Measurements from ENCODE around the gene AGMO.

DNA sequence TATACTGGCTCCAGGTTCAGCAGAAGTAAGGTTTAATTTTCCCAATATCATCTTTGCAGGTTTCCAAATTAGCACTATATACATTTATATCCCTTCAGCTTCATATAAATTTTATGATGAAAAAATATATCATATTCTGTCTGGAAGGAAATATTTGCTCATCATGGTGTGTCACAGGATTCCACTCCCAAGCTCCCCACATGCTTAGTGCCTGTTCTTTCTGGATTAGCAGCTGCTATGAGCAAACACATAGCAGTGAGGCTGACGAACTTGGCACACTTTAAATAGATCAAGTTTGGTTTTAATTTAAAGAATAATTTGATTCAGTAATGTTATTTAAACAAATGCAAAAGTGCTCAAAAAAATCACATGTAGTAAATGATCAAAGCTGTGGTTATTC, 251.9 kb downstream of the AGMO start:
- TF ChIP-seq, protein P1, sequence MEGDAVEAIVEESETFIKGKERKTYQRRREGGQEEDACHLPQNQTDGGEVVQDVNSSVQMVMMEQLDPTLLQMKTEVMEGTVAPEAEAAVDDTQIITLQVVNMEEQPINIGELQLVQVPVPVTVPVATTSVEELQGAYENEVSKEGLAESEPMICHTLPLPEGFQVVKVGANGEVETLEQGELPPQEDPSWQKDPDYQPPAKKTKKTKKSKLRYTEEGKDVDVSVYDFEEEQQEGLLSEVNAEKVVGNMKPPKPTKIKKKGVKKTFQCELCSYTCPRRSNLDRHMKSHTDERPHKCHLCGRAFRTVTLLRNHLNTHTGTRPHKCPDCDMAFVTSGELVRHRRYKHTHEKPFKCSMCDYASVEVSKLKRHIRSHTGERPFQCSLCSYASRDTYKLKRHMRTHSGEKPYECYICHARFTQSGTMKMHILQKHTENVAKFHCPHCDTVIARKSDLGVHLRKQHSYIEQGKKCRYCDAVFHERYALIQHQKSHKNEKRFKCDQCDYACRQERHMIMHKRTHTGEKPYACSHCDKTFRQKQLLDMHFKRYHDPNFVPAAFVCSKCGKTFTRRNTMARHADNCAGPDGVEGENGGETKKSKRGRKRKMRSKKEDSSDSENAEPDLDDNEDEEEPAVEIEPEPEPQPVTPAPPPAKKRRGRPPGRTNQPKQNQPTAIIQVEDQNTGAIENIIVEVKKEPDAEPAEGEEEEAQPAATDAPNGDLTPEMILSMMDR (IDR thresholded peaks at IDR 0.05; ENCODE audit: poor library complexity, severe bottlenecking): no peak
- no peak for TF ChIP-seq MXI1 (conservative IDR thresholded peaks at IDR 0.05; ENCODE audit: poor library complexity, severe bottlenecking)
- TF ChIP-seq EZH2 (IDR thresholded peaks at IDR 0.05; ENCODE audit: borderline replicate concordance, insufficient read depth, low read length, poor library complexity, severe bottlenecking): no peak
- TF ChIP-seq POLR2AphosphoS5 (IDR thresholded peaks at IDR 0.05): no peak
- no peak for TF ChIP-seq TAF1 (IDR thresholded peaks at IDR 0.05; ENCODE audit: low read depth)
- TF ChIP-seq, protein P2, sequence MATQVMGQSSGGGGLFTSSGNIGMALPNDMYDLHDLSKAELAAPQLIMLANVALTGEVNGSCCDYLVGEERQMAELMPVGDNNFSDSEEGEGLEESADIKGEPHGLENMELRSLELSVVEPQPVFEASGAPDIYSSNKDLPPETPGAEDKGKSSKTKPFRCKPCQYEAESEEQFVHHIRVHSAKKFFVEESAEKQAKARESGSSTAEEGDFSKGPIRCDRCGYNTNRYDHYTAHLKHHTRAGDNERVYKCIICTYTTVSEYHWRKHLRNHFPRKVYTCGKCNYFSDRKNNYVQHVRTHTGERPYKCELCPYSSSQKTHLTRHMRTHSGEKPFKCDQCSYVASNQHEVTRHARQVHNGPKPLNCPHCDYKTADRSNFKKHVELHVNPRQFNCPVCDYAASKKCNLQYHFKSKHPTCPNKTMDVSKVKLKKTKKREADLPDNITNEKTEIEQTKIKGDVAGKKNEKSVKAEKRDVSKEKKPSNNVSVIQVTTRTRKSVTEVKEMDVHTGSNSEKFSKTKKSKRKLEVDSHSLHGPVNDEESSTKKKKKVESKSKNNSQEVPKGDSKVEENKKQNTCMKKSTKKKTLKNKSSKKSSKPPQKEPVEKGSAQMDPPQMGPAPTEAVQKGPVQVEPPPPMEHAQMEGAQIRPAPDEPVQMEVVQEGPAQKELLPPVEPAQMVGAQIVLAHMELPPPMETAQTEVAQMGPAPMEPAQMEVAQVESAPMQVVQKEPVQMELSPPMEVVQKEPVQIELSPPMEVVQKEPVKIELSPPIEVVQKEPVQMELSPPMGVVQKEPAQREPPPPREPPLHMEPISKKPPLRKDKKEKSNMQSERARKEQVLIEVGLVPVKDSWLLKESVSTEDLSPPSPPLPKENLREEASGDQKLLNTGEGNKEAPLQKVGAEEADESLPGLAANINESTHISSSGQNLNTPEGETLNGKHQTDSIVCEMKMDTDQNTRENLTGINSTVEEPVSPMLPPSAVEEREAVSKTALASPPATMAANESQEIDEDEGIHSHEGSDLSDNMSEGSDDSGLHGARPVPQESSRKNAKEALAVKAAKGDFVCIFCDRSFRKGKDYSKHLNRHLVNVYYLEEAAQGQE (IDR thresholded peaks at IDR 0.05; ENCODE audit: borderline replicate concordance): no peak
- no peak for TF ChIP-seq RAD21 (conservative IDR thresholded peaks at IDR 0.05)
- no peak for TF ChIP-seq EP300 (conservative IDR thresholded peaks at IDR 0.05; ENCODE audit: poor library complexity, severe bottlenecking)
- TF ChIP-seq SMC3 (conservative IDR thresholded peaks at IDR 0.05; ENCODE audit: poor library complexity): no peak

Measured in neural cell (in vitro differentiated cells).